ENCODE data around the gene TCFL5.

The TCFL5 gene

DNA sequence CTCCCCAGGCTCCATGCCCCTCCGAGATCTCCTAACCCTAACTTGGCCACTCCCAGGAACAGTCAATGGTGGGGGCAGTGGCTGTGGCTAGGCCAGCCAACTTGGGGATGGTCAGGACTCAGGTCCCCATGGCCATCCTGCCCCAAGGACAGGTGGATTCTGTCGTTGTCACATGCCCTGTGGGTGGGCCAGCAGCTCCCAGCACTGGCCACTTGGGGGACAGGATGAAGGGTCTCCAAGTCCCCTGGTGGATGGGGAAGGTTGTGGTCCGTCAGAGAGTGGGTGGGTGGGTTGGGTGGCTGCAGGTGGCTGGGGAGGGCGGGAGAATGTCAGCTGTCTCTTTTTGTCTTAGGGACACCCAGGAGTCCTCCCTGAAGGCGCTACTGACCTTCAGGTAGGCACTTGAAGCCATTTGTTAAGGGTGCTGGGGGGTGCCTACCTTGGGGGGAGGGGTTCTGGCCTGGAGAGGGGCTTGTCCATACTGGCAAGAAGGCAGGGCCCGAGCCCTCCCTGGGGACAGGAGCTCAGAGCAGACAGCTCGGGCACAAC, 39.3 kb downstream of the TCFL5 start:
- DNase-seq (ENCODE audit: low read depth) = no peak

DNA sequence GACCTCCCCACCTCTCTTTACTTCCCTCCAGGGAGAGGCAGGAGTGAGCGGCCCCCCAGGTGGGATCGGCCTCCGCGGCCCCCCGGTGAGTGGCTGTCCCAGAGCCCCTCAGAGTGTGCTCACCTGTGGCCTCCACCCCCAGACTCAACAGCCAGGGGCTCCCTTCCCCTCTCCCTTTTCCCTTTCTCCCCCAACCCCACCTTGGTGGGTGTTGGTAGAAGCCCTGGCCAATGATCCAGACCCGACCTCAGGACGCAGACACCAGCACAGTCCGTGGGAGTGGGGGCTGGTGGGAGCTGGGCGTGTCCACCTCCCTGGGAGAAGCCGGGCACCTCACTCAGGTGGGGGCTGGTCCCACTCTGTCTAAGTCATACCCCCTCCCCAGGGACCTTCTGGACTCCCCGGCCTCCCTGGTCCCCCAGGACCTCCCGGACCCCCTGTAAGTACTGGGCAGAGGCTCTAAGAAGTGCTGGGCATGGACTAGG, 39.9 kb downstream of the TCFL5 start:
- DNase-seq (ENCODE audit: low read depth) = no peak

DNA sequence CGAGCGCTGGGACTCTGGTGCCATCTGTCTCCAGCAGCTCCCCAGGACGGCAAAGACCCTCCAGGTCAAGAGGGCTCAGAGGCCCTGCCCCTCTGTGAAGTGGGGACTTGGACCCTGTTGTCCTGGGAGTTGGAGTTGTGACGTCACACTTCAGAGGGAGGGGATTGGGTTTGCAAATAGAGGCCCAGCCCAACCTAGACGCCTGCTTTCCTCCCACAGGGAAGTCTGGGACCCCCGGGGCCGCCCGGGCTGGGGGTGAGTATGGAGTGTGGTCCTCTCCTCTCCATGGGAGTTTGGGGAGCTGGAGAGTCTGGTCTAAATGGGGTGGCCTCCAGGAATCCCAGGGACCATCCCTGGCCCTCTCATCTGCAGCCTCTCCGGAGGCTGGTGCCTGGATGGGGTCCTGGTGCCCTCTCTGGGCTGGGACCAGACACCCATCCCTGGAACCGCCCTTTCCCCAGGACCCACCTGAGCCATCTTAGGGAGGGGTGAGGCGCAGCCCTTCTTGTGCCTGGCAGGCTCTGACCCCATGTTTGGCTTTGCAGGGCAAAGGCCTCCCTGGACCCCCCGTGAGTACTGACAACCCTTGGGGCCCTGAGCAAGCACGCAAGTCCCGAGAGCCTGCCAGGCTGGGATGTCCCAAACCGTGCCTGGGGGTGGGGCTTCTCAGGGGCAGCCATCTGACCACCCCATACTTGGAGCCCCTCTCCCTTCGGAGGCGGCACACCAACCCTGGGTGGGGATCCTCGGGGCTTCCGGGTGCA, 40.5 kb downstream of the TCFL5 start:
- DNase-seq (ENCODE audit: low read depth) = no peak

DNA sequence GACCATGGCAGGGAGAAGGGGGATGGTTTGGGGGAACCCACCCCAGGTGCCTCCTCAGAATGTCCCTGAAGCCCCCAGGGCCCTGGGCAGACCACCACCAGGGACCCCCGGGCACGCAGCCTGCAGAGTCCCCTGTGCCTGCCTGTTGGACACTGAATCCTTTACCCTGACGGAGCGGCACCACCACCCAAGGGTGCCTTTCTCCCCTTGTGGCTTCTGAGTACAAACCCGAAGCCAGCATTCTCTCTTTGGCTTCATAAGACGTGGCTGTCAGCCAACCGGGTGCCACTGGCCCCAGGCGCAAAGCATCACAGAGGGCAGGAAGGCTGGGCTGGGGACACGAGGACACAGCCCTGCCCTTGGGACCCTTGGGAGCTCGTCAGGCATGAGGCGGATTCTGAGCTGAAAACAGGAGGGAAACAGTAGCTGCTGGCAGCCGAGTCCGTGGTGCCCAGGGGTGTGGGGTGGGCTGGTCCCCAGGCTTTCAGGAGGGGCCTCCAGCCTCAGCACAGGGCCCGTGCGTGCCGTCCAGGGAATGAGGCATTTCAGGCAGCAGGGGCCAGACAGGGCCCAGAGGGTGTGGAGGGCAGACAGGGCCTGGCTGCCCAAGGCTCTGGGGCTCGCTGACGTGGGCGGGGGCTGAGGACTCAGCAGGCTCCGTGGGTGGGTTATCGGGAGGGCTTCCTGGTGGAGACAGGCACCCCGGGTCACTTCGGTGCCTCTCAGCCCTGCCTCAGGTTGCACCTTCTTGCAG, 41.2 kb downstream of the TCFL5 start:
- DNase-seq (ENCODE audit: low read depth) = no peak

DNA sequence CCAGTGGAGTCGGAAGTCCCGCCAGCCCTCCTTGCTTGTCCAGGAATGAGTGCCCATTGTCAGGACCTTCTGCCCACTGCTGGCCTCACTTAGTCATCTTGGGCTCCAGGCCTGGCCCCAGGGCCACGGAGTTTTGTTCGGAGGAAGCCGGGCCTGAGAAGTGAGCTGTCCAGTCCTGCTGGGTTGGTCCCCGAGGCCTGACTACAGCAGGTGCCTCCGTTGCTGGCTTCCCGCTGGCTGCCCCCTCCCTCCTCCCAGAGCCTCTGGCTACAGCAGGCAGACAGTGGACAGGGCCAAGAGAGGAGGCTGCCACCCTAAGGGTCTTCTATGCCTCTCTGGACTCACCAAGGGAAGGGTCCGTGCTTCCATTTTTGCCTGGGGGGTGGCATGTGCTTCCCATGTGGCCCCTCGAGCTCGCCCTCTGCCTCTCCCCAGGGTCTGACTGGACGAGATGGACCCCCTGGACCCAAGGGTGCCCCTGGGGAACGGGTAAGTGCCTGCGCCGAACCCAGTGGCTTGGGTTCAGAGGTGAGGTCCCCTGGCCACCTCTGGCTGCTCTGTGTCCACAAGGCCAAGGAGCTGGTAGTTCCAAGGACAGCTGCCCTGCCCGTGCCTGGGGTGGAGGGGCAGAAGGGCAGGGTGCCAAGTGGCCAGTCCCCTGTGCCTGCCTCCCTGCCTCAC, 42.0 kb downstream of the TCFL5 start:
- no peak for DNase-seq (ENCODE audit: low read depth)

GRCh38 chr20:62818592-62819493, 42.8 kb downstream of the TCFL5 start:
- no peak for DNase-seq (ENCODE audit: low read depth)

DNA sequence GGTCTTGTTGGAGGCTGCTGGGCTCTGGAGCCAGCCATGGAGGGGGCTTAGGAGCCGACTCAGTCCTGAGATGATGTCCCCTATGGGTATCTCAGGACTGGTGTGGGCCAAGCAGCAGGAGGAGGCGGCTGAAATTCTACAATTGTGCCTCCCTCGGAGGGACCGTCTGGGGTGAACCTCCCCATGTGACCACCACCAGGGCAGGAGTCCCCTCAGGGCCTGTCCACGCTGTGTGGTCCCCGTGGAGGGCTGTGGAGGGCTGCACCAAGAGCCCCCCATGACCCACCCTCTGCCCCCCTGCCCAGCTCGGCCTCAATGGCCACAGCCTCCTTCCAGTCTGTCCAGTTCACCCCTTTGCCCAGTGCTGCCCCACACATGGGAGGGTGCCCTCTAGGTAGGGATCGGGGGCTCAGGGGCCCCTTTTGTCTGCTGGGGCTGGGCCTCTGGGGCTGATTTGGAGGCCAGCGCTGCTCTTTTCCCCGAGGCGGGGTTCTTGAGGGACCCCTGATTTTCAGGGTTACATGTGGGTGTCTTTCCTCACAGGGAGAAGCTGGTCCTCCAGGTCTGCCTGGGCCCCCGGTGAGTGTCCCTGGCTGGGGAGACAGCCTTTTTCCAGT, 43.5 kb downstream of the TCFL5 start:
- no peak for DNase-seq (ENCODE audit: low read depth)

DNA sequence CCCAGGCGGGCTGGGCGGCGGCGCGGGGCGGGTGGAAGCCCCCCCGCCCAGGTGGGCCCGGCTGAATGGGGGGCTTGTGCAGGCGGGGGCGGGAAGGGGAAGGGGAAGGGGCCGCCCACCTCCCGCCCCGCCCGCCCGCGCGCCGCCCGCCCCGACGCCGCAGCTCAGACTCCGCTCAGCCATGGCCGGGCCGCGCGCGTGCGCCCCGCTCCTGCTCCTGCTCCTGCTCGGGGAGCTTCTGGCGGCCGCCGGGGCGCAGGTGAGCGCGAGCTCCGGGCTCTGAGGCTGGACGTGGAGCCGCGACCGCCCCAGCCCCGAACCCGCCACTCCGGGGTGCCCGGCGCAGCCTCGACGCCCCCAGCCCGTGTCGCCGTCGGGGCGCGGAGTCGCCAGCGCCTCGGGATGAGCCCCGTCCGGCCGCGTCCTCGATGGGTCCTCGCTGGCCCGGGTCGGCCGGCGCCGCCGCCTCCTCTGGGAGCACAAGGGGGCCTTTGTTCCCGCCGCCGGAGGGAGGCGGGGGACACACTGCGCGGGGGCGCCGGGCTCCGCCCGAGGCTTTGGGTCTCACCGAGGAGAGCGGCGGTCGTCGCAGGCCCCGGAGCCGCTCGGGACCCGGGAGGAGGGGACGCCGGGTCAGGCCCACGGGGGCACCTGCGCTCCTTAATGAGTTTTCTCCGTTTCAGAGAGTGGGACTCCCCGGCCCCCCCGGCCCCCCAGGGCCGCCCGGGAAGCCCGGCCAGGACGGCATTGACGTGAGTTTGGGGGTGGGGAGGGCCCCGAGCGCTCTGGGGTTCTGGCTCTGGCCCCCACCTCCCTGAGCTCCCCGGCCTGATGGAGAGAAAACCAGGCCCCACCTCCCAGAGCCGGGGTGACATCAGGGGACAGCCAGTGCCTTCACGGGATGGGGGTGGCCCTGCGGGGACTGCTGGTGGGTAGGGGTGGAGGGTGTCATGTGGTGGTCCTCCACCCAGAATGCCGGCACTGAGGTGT, 44.4 kb downstream of the TCFL5 start, which contains the start of gene COL9A3:
Gene COL9A3 (plus strand): TSS at position 167 of the 990 bp plus-strand sequence. CDS start 15 bp downstream, at position 182.
- DNase-seq (ENCODE audit: low read depth) = no peak

DNA sequence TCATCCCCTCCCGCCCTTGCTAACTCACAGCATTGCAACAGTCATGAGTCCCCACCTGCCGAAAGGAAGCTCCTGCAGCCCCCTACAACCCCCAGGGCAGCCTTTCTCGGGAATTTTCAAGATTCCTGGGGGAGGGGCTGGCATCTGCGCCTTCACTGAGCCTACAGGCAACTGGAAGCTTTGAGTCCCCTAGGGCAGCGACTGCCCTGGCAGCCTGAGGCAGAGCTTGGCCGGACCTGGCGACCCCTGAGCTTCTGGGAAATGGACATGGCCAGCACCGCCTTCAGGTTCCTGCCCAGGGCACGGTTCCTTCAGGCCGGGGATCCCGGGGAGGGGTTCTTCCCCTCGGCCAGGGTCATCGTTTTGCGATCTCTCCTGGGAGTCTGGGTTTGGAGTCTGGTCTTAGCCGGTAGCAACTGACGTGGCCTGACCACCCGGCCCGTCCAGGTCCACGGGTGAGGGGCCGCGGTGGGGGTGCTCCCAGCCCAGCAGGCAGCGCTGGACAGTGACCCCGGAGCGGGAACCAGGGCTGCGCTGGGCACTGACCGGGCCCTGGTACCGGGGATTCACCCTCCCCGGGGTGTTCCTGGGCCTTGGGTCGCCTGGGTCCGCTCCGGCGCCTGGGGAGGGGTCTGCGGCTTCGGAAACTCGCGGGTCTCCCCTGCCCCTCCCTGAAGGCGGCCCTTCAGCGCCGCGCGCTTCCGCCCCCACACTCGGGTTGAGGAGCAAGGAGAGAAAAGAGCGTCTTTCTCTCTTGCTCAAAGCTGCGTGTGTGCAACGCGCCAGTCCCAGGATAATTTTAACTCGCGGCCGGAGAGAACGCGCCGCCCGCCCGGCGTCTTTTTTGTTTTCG, 45.4 kb downstream of the TCFL5 start:
- no peak for DNase-seq (ENCODE audit: low read depth)

- no peak for DNase-seq (ENCODE audit: low read depth)
Measured at GRCh38 chr20:62815066-62815991, 46.3 kb downstream of the TCFL5 start.

DNA sequence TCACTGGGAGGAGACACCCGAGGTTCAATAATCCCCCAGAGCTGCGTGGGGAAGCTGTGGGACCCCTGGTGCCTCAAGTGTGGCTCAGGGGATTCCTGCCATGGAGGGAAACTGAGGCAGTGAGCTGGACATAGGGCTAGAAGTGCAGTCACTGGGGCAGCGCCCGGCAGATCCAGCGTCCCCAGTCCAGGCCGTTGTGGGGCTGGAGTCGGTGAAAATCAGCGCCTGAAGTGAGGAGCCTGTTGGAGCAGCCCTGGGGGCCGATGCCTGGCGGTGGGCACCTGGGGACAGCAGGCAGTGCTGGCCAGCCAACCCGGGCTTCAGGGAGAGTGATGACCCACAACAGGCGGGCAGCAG, 46.9 kb downstream of the TCFL5 start:
- DNase-seq (ENCODE audit: low read depth) = no peak

GRCh38 chr20:62814060-62814708, 47.4 kb downstream of the TCFL5 start:
- DNase-seq (ENCODE audit: low read depth) = no peak

DNA sequence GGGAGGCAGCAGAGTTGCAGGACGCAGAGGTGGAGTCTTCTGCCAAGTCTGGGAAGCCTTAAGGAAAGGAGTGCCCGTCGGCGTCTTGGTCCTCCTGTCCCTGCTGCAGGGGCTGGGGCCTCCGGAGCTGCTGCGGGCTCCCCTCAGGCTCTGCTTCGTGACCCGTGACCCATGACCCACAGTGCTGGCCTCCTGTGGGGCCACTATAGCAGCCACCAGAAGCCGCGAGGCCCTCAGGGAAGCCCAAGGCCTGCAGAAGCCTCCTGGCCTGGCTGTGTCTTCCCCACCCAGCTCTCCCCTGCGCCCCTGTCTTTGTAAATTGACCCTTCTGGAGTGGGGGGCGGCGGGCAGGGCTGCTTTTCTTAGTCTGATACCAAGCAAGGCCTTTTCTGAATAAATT, 48.0 kb downstream of the TCFL5 start:
- DNase-seq (ENCODE audit: low read depth) = no peak

GRCh38 chr20:62812907-62813200, 48.8 kb downstream of the TCFL5 start:
- DNase-seq (ENCODE audit: low read depth) = no peak

DNA sequence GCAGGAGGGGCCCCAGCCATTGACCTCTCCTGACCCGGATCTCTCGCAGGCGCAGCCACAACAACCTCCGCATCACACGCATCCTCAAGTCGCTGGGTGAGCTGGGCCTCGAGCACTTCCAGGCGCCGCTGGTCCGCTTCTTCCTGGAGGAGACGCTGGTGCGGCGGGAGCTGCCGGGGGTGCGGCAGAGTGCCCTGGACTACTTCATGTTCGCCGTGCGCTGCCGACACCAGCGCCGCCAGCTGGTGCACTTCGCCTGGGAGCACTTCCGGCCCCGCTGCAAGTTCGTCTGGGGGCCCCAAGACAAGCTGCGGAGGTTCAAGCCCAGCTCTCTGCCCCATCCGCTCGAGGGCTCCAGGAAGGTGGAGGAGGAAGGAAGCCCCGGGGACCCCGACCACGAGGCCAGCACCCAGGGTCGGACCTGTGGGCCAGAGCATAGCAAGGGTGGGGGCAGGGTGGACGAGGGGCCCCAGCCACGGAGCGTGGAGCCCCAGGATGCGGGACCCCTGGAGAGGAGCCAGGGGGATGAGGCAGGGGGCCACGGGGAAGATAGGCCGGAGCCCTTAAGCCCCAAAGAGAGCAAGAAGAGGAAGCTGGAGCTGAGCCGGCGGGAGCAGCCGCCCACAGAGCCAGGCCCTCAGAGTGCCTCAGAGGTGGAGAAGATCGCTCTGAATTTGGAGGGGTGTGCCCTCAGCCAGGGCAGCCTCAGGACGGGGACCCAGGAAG, 49.3 kb downstream of the TCFL5 start:
- DNase-seq (ENCODE audit: low read depth) = no peak

DNA sequence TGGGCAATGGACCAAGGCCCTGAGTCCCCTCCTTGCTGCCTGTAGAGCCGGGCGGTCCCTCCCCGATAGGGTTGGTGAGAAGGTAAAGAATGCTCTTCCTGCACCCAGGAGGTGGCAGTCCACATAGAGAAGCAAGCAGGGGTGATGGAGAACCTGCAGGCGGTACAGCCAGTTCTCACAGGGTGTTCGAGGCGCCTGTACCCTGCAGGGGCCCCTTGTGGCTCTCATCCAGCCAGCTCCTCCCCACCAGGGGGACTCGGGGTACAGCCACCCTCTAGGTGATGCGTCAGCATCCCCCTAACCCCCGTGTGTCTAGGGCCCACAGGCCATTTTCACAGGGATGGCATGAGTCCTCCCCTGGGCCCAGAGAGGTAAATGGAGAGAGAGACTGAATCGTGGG, 49.9 kb downstream of the TCFL5 start:
- no peak for DNase-seq (ENCODE audit: low read depth)

- no peak for DNase-seq (ENCODE audit: low read depth)
Measured at GRCh38 chr20:62811320-62811719, 50.3 kb downstream of the TCFL5 start.

Measured in fibroblast of gingiva (primary cell).